Upper lobe of right lung (tissue), 1 donor: Measurements from ENCODE around the gene DLG2. TPM values are rescaled to one million over a fixed set of nuclear protein-coding genes. Genes with fewer than 3 reads are reported as not detected.

Experiments used
- ATAC-seq: fragments of 200-7000 bp; cut with Tn5 transposase; one replicate; pipeline ENCODE4 v1.9.1; 2020; ENCODE audit warnings: mild to moderate bottlenecking, moderate library complexity
- DNase-seq: peaks from one replicate; pipeline ENCODE4 v3.0.0-alpha.2; 2020
- H3K27ac ChIP-seq: fragments of 200-600 bp; one replicate; pipeline ENCODE4 v1.8.0; 2022
- H3K27me3 ChIP-seq: fragments of 200-600 bp; one replicate; pipeline ENCODE4 v1.8.0; 2022; ENCODE audit warnings: mild to moderate bottlenecking
- H3K36me3 ChIP-seq: fragments of 200-600 bp; one replicate; pipeline ENCODE4 v1.8.0; 2022
- H3K4me1 ChIP-seq: fragments of 200-600 bp; one replicate; pipeline ENCODE4 v1.8.0; 2022
- H3K4me3 ChIP-seq: fragments of 200-600 bp; one replicate; pipeline ENCODE4 v1.8.0; 2022; ENCODE audit warnings: mild to moderate bottlenecking
- H3K9me3 ChIP-seq: fragments of 200-600 bp; one replicate; pipeline ENCODE4 v1.8.0; 2022
- CTCF ChIP-seq: fragments of 200-600 bp; IDR thresholded peaks from one replicate; pipeline ENCODE4 v1.8.0; 2022; ENCODE audit warnings: antibody characterized with exemption
- intact Hi-C: fragments of 100-400 bp; cut with DNase I; formaldehyde crosslinking; loops from one replicate; pipeline ENCODE4 v1.11.0; 2022
- total RNA-seq: library from RNA; stranded (reverse); fragmentation: NEBNext Ultra II Directional; extraction: Animal tissue kit (Norgen Biotek cat#: 25700); gene quantifications from one replicate; pipeline ENCODE4 v1.2.1, GENCODE V29; 2021
- donor health status: DM: no; HTN: yes; CAD: no; lungs with severe emphysema.

The DLG2 gene
- total RNA-seq, 1 donor from 2014 or later, result 9.7 TPM

- H3K9me3 ChIP-seq, result no peaks in the 10 kb centered on the region
- no peak overlapping the region for H3K4me3 ChIP-seq
- DNase-seq, result no peak
- no peak for ATAC-seq
- no peaks in the 10 kb centered on the region for H3K4me1 ChIP-seq
- intact Hi-C loops, result no loop called here
- H3K27ac ChIP-seq, result no peak overlapping the region
- H3K36me3 ChIP-seq, result no peaks in the 10 kb centered on the region
- H3K27me3 ChIP-seq, result no peaks in the 10 kb centered on the region
- no peak for TF ChIP-seq CTCF
Observed at GRCh38 chr11:85086504-85087284, 540.5 kb downstream of the DLG2 start.

- intact Hi-C loops, result no loop called here
- Histone ChIP-seq H3K27ac (no peak overlapping the region), H3K4me3 (no peak overlapping the region), H3K4me1 (no peaks in the 10 kb centered on the region), H3K27me3 (no peaks in the 10 kb centered on the region), H3K36me3 (no peaks in the 10 kb centered on the region), H3K9me3 (no peaks in the 10 kb centered on the region)
- ATAC-seq (no peak), DNase-seq (no peak)
- no peak for TF ChIP-seq CTCF
Observed at GRCh38 chr11:85076535-85077330, 550.4 kb downstream of the DLG2 start.

- no peak for TF ChIP-seq CTCF
- no peak overlapping the region for H3K4me3 ChIP-seq
- H3K27ac ChIP-seq, result no peak overlapping the region
- intact Hi-C loops, result no loop called here
- DNase-seq (no peak), ATAC-seq (no peak)
- H3K27me3 ChIP-seq, result no peaks in the 10 kb centered on the region
- H3K36me3 ChIP-seq, result no peaks in the 10 kb centered on the region
- no peaks in the 10 kb centered on the region for H3K9me3 ChIP-seq
- H3K4me1 ChIP-seq, result no peaks in the 10 kb centered on the region
Observed at GRCh38 chr11:85062659-85063058, 564.5 kb downstream of the DLG2 start.

- DNase-seq, result no peak
- no peaks in the 10 kb centered on the region for H3K4me1 ChIP-seq
- intact Hi-C loops, result no loop called here
- no peak overlapping the region for H3K27ac ChIP-seq
- ATAC-seq, result no peak
- no peak for TF ChIP-seq CTCF
- H3K4me3 ChIP-seq, result no peak overlapping the region
- no peaks in the 10 kb centered on the region for H3K9me3 ChIP-seq
- no peaks in the 10 kb centered on the region for H3K27me3 ChIP-seq
- no peaks in the 10 kb centered on the region for H3K36me3 ChIP-seq
Observed at GRCh38 chr11:85052636-85053035, 574.5 kb downstream of the DLG2 start.

- no peak overlapping the region for H3K27ac ChIP-seq
- H3K27me3 ChIP-seq, result no peaks in the 10 kb centered on the region
- TF ChIP-seq CTCF, result no peak
- no peak overlapping the region for H3K4me3 ChIP-seq
- no peaks in the 10 kb centered on the region for H3K9me3 ChIP-seq
- DNase-seq, result no peak
- intact Hi-C loops, result no loop called here
- ATAC-seq, result no peak
- H3K4me1 ChIP-seq, result no peaks in the 10 kb centered on the region
- no peaks in the 10 kb centered on the region for H3K36me3 ChIP-seq
Observed at GRCh38 chr11:85048801-85049200, 578.3 kb downstream of the DLG2 start.
